ENCODE results near the gene POLD4. TPM values are rescaled to one million over a fixed set of nuclear protein-coding genes. Genes with fewer than 3 reads are reported as not detected.

Gene POLD4
- total and polyA plus RNA-seq, 4 donors: 18.8 to 246 (median 86.0) TPM

- H3K36me3 ChIP-seq (ENCODE audit: control insufficient read depth in 4 of 4, insufficient read depth in 3 of 4, low read depth in 1 of 4, low read length in 3 of 4): peaks cover 0 to 11% (median 6%) of the 10 kb centered on the region in 4 donors
- H3K9me3 ChIP-seq (ENCODE audit: control insufficient read depth in 4 of 4, low read length in 3 of 4): no peaks in the 10 kb centered on the region
- H3K9ac ChIP-seq (ENCODE audit: low read depth in 1 of 2, low read length in 2 of 2): peak within 1 kb of the TSS; percentile 53 to 59
- H3K27me3 ChIP-seq (ENCODE audit: control insufficient read depth in 4 of 4, insufficient read depth in 4 of 4, low read length in 3 of 4): no peaks in the 10 kb centered on the region
- peaks cover 0 to 22% (median 16%) of the 10 kb centered on the region in 4 donors for H3K4me1 ChIP-seq (ENCODE audit: control insufficient read depth in 4 of 4, insufficient read depth in 4 of 4, low read length in 3 of 4)
- peak within 1 kb of the TSS; percentile 81 to 94 (median 85) for H3K4me3 ChIP-seq (ENCODE audit: low read depth in 1 of 3, low read length in 3 of 3)
- WGBS: under 1% methylated on average over 75 of the region's 75 CpGs
- peak within 1 kb of the TSS; percentile 57 to 63 for H3K27ac ChIP-seq (ENCODE audit: low read depth in 1 of 2, low read length in 2 of 2)
- TF ChIP-seq FOXA1 (IDR thresholded peaks at IDR 0.05): no peak
- no peak for TF ChIP-seq REST (IDR thresholded peaks at IDR 0.05)
- no peak for TF ChIP-seq ATF3 (IDR thresholded peaks at IDR 0.05)
- TF ChIP-seq ZBTB33 (IDR thresholded peaks at IDR 0.05): no peak
- TF ChIP-seq FOXA2 (IDR thresholded peaks at IDR 0.05): no peak
- TF ChIP-seq JUND (IDR thresholded peaks at IDR 0.05): no peak
- TF ChIP-seq RAD21 (IDR thresholded peaks at IDR 0.05): peak in 1 of 2 donors; percentile 29
- no peak for TF ChIP-seq EGR1 (IDR thresholded peaks at IDR 0.05; ENCODE audit: low read depth in 2 of 2)
- no peak for TF ChIP-seq NR2F2 (IDR thresholded peaks at IDR 0.05)
- TF ChIP-seq SP1 (IDR thresholded peaks at IDR 0.05): peak; percentile 64
- TF ChIP-seq MAX (IDR thresholded peaks at IDR 0.05): no peak
- TF ChIP-seq CTCF (IDR thresholded peaks at IDR 0.05; ENCODE audit: low read depth, low read length, missing input control): no peak
- TF ChIP-seq RXRA (IDR thresholded peaks at IDR 0.05): no peak
- TF ChIP-seq GABPA (IDR thresholded peaks at IDR 0.05 in 1 of 2, conservative IDR thresholded peaks at IDR 0.05 in 1 of 2): no peak
- TF ChIP-seq YY1 (IDR thresholded peaks at IDR 0.05): peak; percentile 32
- TF ChIP-seq TAF1 (conservative IDR thresholded peaks at IDR 0.05): no peak
- no peak for TF ChIP-seq HNF4G (IDR thresholded peaks at IDR 0.05)
- TF ChIP-seq HNF4A (conservative IDR thresholded peaks at IDR 0.05): peak in 1 of 2 donors; percentile 36
- peak; percentile 96 for DNase-seq (ENCODE audit: low spot score)
Measured at GRCh38 chr11:67391304-67392182, 38.2 kb upstream of the POLD4 start, which contains the start of gene RAD9A. Gene RAD9A (plus strand): TSS chr11:67391986. CDS start chr11:67392045, 59 bp downstream.
